ENCODE measurements around the gene CCDC57.
"Not testable (repeated sequence)": the region's sequence is repeated elsewhere in the genome, so short reads cannot be mapped to it uniquely, and the experiment has no call there.

Gene CCDC57, protein sequence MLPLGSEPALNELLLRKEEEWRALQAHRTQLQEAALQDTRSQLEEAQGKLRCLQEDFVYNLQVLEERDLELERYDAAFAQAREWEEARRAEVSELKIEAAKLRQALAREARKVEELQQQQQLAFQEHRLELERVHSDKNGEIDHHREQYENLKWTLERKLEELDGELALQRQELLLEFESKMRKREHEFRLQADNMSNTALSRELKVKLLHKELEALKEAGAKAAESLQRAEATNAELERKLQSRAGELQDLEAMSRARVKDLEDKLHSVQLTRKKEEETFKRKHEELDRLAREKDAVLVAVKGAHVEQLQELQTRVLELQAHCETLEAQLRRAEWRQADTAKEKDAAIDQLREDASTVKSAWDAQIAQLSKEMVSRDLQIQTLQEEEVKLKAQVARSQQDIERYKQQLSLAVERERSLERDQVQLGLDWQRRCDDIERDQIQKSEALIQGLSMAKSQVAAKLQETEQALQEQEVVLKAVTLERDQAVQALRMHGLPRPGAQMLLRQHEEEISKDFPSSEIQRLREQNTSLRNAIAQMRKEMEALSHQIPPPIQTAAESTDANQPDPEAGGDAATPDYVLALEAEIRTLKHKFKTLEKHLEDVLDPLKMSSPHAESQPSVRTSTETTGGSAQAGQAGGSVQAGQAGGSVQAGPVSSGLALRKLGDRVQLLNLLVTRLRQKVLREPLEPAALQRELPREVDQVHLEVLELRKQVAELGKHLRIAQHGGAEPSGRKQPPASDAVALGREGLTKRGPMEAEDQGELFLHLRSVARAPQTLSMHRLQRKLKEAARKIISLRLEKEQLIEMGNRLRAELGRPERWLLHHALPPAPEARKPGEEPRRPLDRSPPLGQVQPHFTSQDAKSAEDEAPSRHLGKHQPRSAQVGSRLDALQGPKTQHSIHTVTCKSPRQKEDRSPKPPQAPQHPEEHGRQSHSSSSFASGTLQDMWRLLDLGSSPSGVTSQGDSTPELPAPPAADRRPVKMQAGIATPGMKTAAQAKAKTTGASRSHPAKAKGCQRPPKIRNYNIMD

DNA sequence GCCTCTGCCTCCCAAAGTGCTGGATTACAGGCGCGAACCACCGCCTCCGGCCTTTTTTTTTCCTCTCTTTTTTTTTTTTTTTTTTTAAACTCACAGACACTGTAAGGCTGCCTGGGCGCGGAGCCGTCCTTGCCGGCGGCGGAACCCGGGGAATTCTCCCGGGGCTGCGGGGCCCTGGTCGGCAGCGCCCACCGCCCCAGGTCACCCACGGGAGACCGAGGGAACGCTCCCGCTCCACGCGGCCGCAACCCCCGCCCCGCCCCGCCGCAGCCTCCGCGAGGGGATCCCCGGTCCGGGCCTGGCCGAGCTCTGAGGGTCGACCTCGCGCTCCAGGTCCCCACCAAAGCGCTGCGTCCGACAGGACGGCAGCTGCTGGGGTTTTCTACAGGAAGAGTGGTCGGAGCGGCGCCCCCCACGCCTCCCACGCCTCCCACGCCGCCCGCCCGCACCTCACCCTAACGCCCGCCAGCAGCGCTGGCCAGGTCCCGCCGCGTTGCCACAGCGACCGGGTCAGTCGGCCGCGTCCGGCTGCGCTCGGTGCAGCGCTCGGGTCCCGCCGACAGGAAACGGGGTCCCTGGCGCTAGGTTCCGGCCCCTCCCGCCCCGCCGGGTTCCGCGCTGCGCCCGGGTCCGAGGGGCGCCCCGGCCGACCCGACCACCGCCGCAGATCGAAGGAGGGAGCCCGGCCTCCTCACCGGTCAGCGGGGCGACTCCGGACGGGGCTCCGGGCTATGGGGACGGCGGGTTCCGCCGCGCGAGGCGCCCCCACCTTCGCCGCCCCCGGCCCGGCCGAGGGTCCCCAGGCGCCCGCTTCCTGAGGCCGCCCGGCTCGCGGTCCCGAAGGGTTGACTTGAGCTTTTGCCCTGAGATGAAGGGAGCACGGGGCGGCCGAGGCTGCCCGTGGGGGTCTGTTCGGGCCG, at the start of gene CCDC57:
Gene CCDC57, minus strand, starts transcription at position 512 of the 920 bp plus-strand sequence. CDS start 10,898 bp downstream, outside the sequence.
- in situ Hi-C loops (cut with HindIII; ENCODE audit: low sequenced_read_pairs) = no loop called here

DNA sequence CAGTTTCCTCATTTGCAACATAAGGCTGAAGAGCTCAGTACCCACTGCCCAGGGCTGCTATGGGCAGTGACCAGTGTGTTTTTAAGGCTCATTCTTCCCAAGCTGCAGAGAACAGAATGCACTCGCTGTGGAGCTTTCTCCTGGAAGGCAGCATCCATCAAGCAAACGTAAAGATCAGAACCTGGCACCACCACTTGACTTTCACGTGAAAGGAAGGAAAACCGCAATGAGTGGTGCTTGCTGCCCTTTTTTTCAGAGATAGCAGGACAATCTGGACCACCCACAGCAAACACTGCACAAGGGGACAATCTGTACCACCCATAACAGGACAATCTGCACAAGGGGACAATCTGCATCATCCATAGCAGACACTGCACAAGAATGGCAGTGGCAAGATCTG, 49.7 kb upstream of the CCDC57 start:
- in situ Hi-C loops (cut with HindIII; ENCODE audit: low sequenced_read_pairs) = no loop called here

DNA sequence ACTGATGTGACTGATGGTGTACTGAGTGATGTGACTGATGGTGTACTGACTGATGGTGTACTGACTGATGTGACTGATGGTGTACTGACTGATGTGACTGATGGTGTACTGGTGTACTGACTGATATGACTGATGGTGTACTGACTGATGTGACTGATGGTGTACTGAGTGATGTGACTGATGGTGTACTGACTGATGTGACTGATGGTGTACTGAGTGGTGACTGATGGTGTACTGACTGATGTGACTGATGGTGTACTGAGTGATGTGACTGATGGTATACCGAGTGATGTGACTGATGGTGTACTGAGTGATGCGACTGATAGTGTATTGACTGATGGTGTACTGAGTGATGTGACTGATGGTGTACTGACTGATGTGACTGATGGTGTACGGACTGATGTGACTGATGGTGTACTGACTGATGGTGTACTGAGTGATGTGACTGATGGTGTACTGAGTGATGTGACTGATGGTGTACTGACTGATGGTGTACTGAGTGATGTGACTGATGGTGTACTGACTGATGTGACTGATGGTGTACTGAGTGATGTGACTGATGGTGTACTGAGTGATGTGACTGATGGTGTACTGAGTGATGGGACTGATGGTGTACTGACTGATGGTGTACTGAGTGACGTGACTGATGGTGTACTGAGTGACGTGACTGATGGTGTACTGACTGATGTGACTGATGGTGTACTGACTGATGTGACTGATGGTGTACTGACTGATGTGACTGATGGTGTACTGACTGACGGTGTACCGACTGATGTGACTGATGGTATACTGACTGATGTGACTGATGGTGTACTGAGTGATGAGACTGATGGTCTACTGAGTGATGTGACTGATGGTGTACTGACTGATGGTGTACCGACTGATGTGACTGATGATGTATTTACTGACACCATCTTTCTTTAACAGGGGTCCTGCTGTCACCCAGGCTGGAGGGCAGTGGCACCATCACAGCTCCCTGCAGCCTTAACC, 47.6 kb upstream of the CCDC57 start:
- in situ Hi-C loops (cut with HindIII; ENCODE audit: low sequenced_read_pairs) = not testable (repeated sequence)

DNA sequence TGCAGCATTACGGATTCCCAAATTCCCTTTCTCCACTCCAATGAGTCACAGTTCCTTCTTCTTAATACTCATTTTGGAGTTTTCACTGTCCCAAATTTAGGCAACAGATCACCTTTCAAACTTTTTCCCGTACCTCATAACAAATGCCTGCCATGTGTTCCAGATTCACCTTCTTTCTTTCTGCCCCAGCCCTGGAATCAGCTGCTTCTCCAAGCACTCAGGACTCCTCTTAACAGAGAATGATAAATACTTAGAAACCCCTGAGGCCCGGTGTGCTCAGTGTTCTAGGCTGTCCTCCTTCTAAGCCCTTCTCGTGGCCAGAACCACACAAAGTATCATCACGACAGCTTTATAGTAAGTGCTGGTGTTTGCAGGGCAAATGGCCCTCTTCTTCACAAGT, 45.9 kb upstream of the CCDC57 start:
- in situ Hi-C loops (cut with HindIII; ENCODE audit: low sequenced_read_pairs) = no loop called here

DNA sequence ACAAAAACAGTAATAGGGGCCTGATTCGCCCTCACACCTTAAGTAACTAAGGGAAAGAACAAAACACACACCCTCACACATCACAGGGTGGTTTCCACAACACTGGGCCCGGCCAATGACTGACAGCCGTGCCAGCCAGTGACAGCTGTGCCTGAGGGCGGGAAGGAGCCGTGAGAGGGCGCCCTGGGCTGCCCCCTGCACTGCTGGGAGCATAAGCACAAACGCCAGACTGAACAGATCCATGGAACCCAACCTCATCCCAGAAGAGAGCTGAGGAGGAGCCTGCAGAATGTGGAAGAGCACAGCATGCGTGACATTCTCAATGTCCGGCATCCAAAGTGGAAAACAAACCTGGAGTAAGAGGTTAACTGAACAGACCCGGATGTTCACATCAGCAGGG, 44.8 kb upstream of the CCDC57 start:
- in situ Hi-C loops (cut with HindIII; ENCODE audit: low sequenced_read_pairs) = no loop called here

DNA sequence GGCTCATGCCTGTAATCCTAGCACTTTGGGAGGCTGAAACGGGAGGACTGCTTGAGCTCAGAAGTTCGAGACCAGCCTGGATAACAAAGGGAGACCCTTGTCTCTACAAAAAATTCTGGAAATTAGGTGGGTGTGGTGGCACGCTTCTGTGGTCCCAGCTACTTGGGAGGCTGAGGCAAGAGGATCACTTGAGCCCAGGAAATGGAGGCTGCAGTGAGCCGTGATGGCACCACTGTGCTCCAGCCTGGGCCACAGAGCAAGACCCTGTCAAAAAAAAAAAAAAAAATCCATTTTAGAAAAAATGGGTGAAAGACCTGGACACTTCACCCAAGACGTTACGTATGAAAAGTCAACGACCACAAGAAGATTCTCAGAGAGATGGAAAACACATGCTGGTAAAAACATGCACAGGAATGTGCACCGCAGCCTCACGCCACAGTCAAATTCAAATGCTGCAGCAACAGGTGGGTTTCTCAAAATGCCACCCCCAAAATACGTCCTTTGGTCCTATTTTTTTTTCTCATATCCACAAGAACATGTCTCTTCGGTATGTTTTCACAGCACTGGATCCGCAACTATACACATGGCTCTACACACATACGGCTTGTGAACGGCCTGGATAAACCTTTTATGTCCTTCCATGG, 43.7 kb upstream of the CCDC57 start:
- in situ Hi-C loops (cut with HindIII; ENCODE audit: low sequenced_read_pairs) = no loop called here

DNA sequence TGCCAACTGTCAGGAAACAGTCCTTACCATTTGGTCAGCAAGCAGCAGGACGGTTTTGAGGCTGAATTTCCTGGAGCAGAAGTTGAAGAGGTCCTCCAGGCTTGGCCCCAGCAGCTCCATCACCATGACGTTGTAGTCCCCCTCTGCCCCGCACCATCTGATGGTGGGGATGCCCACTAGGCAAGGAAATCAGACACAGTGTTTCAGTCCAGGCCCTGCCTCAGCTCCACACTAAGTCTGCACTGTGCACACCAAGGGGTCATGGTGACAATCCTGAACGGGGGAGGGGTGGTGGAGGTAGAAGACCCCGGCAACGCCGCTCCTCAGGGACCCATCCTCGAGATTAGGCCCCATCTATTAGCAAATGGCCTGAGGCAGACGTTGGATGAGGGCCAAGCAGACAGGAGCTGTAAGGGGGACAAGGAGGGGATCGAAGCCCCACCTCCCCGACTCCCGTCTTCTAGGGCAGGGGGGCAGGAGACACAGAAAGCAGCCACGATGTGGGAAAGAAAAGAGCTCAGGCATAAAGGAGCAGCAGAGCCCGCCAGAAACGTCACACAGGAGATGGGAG, 42.8 kb upstream of the CCDC57 start:
- in situ Hi-C loops (cut with HindIII; ENCODE audit: low sequenced_read_pairs) = no loop called here

DNA sequence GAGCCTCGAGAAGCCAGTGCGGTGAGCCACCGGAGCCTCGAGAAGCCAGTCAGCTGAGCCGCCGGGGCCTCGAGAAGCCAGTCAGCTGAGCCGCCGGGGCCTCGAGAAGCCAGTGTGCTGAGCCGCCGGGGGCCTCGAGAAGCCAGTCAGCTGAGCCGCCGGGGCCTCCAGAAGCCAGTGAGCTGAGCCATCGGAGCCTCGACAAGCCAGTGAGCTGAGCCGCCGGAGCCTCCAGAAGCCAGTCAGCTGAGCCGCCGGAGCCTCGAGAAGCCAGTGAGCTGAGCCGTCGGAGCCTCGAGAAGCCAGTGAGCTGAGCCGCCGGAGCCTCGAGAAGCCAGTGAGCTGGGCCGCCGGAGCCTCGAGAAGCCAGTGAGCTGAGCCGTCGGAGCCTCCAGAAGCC, 42.1 kb upstream of the CCDC57 start:
- in situ Hi-C loops (cut with HindIII; ENCODE audit: low sequenced_read_pairs) = not testable (repeated sequence)

DNA sequence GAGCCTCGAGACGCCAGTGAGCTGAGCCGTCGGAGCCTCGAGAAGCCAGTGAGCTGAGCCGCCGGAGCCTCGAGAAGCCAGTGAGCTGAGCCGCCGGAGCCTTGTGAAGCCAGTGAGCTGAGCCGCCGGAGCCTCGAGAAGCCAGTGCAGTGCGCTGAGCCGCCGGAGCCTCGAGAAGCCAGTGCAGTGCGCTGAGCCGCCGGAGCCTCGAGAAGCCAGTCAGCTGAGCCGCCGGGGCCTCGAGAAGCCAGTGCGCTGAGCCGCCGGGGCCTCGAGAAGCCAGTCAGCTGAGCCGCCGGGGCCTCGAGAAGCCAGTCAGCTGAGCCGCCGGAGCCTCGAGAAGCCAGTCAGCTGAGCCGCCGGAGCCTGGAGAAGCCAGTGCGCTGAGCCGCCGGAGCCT, 41.5 kb upstream of the CCDC57 start:
- in situ Hi-C loops (cut with HindIII; ENCODE audit: low sequenced_read_pairs) = not testable (repeated sequence)

DNA sequence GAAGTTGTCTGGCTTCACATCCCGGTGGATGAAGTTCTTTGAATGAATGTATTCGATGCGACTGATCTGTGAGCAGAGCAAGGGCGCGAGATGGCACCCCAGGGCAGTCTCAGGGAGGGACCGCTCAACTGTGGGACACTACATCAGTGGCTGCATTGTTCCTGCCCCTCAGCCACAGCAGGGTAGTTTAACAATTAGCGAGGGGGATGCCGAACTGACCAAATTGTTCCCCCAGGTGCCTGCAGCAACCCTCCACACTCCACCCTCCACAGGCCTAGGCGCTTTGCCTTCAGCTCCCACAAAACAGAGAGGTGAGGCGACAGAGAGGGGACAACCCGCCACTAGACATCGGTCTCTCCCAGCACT, 40.5 kb upstream of the CCDC57 start:
- in situ Hi-C loops (cut with HindIII; ENCODE audit: low sequenced_read_pairs) = no loop called here

DNA sequence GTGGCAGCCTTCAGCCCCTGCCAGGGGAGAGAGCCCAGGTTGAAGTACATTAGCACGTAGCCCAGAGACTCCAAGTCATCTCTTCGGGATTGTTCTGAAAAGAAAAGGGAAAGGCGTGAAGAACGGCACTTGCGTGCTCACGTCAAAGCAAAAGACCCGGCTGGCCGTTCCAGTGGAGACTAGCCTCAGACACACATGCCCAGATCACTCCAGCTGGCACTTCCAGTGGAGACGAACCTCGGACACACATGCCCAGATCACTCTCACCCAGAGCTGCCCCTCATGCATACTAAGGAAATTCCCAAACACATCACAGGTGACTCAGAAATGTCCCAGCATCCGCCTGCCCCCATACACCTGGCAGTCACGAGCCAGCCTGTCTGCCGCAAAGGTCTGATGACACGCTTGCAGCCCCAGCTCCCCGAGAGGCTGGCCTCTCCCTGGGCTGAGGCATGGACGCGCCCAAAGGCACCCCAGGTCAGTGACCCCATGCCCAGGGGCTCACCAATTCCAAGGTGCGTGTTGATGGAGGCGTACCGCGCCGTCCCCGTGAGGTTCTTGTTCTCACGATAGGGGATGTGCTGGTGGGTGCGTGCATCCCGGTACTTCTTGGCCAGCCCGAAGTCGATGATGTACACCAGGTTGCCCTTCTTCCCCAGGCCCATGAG, 40.0 kb upstream of the CCDC57 start:
- in situ Hi-C loops (cut with HindIII; ENCODE audit: low sequenced_read_pairs) = no loop called here

DNA sequence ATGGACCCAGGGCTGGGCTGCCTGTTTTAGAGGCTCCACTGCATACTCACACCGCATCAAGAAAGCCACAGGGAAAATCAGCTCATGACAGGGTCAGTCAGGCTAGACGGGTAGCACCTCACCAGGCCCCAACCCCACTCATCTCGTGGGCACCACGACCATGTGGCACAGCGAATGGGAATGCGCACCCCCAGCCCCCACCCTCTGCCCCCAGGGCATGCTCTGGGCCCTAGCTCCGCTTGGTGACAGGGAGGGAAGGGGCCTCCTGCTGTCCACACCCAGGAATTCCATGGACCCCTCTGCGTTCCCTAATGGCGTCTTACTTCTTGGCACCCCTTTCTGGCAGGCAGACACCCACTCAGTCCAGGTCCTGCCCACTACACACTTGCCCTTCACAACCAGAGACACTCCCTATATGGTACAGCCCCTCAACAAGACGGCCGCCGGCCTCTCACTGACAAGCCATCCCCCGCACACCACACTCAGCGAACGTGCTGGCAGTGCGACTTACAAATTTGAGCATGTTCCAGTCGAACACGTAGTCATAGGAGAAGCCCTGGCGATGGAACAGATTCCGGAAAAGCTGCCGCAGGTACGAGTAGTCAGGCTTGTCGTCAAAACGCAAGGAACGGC, 38.3 kb upstream of the CCDC57 start:
- in situ Hi-C loops (cut with HindIII; ENCODE audit: low sequenced_read_pairs) = no loop called here

DNA sequence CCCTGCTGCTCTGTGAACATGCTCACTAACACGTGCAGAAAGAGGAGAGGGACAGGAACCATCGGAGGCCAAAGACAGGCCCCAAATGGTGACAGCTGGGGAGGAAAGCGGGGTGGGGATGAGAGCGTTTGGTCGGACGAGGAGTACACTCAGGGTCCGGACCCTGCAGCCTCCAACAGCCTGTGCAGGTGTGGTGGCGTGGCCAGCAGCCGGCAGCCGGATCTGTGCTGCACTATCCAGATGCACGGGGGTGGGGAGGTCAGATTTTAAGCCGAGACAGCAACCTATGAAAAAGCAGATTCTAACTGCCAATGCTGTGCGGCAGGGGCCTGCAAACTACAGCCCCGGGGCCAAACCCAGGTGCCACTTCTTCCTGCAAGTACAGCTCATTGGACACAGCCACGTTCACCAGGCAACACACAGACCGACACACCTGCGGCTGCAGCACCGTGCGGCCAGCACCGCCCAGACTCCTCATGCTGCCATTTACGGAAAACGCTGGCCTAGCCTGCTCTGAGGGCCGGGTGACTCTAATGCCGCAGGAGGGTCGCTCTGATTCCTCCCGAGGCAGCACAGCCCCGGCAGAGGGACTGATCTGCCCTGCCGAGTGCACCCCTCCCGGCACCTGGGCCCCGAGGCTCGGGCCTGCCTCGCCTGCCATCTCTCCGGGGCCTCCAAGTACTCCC, 37.4 kb upstream of the CCDC57 start:
- in situ Hi-C loops (cut with HindIII; ENCODE audit: low sequenced_read_pairs) = no loop called here

DNA sequence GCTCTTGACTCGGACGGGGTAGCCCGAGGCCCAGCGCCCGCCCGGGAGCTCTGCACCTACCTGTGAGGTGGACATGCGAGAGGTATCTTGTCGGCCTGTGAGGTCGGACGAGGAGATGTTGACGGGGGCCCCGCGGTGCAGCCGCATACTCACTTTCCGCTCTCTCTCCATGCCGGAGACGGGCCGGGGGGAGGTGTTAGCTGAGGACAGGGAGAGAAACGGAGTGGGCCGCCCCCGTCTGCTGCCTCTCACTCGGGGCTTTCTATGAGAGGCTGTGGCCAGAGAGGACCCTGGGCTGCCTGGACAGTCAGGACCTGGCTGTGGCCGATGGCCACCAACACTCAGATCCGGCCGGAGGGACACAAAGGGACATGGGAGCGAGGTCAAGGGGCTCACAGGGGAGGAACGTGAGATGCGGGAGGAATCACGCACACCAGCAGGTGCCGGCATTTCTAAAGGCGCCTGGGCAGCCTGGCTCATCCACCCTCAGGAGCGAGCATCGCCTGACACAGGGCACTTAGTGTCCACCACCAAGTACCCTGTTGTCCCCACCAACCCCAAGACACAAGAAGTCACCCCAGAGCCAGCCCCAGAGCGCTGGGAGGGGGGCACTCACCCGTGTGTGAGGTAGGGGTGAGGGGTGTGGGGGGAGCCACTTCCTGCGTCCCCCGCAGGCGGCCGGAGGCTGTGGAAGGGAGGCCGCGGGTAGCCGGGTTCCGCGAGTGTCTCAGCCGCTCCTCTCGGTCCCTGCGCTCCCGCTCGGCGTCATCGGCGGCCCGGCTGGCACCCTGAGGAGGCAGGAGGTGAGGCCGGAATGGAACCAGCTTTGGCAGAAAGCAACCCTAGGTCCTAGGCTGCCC, 36.4 kb upstream of the CCDC57 start:
- in situ Hi-C loops (cut with HindIII; ENCODE audit: low sequenced_read_pairs) = no loop called here

DNA sequence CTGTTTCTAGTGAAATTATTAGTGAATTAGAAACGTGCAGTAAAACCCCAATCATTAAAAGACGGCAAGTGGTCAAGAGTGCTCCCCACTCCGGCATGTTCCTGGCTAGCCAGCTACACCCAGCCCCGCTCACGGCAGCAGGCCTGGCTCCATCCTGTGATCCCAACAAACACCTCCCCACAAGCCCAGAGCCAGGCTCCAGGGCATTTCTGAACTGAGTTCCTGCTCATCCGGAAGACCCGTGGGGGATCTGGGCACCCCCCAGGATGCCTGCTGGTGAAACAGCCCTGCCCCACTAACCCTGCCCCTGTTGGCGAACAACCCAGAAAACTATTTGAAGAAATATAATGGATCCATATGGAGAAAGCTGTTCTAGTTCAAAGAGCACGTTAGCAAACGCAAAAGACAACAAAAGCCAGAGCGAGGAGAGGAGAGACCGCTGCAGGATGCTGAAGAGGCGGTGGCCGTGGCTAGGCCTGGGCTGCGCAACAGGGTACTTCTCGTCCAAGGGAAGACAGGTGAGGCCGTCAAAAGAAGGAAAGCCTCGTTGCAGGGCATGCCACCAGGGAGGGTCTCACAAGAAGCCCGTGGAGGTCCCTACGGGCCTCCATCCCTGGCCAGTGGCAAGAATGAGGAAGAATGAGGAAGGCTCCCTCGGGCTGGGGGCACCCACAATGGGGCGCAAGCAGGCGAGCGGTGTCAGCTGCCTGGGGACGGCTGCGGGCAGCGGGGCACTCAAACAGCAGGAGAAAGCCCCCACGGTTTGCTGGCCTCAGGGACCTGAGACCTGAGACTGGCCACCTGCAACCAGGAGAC, 35.4 kb upstream of the CCDC57 start:
- in situ Hi-C loops (cut with HindIII; ENCODE audit: low sequenced_read_pairs) = no loop called here
